ENCODE results near the gene MBD4. TPM values are rescaled to one million over a fixed set of nuclear protein-coding genes. Genes with fewer than 3 reads are reported as not detected.
A peak's percentile ranks its signal among the peaks of the same experiment; 100 is the strongest.
"Not testable (repeated sequence)": the region's sequence is repeated elsewhere in the genome, so short reads cannot be mapped to it uniquely, and the experiment has no call there.

The MBD4 gene
- 10 to 100 TPM; 50.1 to 50.6 TPM for total RNA-seq

DNA sequence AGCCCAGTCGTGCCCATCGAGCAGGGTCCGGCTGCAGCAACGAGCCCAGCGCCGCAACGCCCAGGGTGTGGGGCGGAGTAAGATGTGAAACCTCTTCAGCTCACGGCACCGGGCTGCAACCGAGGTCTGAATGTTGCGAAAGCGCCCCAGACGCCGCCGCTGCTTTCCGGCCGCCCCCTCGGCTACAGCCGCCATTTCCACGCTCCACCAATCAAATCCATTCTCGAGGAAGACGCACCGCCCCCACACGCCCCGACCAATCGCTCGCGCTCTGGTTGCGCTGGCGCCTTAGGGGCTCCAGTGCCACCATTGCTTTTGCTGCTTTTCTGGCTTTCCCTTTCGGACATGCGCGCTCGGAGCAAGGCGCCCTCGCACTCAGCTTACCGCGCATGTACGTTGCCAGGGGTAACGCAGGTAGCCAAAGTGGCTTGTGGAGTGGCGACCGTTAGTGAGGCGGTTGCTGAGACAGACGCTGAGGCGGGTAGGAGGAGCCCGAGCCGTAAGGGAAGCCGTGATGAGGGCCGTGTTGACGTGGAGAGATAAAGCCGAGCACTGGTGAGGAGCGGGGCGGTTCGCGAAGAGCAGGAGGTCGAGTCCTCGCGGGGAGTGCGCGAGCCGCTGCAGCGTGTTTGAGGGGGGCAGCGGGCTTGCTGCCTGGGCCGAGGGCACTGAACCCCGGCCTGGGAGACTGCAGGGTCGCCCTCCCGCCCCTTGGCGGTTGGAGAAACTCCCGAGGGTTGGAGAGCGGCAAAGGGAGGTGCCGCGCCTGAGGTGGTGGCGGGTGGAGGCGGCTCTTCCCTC is at the start of gene MBD4, which contains the start of gene IFT122:
Gene MBD4, minus strand, starts transcription at position 132 of the 801 bp plus-strand sequence. Its CDS starts 115 bp downstream, at position 17.
Gene IFT122, plus strand, starts transcription at position 408 of the 801 bp plus-strand sequence. Its CDS starts 107 bp downstream, at position 515.
- no peaks in the 10 kb centered on the region for H3K9me3 Mint-ChIP-seq (ENCODE audit: insufficient read depth)
- peak within 1 kb of the TSS; percentile 91 for H3K27ac Mint-ChIP-seq
- H3K4me1 Mint-ChIP-seq (ENCODE audit: low read depth), result peaks cover 62% of the 10 kb centered on the region
- peak; percentile 92 for ATAC-seq
- H3K36me3 Mint-ChIP-seq (ENCODE audit: low read depth), result peaks cover 40% of the 10 kb centered on the region
- H3K27me3 Mint-ChIP-seq (ENCODE audit: low read depth), result no peaks in the 10 kb centered on the region
- ChIA-PET POLR2A (interaction anchor here (0.5 to 5.2 kb wide), 22 partner anchors 9 to 620 kb away, joined by 3 to 51 read pairs (median 4); partner anchors contain the start of genes EFCAB12 and RAB43), CTCF (interaction anchor here (1.0 to 2.8 kb wide), 6 partner anchors 11 to 387 kb away, joined by 3 to 15 read pairs (median 8); partner anchors contain the start of gene EFCAB12)
- DNase-seq, result peak; percentile 100
- H3K4me3 Mint-ChIP-seq, result peak within 1 kb of the TSS; percentile 98

DNA sequence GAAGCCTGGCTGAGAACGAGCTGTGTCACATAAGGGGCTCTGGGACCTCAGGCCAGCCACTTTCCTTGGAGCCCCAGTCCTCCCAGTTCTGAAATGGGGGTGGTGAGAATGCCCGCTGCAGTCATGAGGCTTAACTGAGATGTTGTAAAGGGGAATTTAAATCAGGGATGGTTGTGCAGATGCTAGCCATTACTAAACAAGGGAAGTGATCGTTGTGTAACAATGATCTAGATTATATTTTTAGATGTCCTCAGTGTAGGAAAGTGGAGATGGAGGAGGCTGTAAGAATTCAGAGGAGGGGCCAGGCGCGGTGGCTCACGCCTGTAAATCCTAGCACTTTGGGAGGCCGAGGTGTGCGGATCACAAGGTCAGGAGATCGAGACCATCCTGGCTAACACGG is 49.5 kb upstream of the MBD4 start:
- H3K36me3 Mint-ChIP-seq (ENCODE audit: low read depth); DNase-seq; H3K4me3 Mint-ChIP-seq; ATAC-seq; H3K9me3 Mint-ChIP-seq (ENCODE audit: insufficient read depth); H3K27ac Mint-ChIP-seq; H3K27me3 Mint-ChIP-seq (ENCODE audit: low read depth); H3K4me1 Mint-ChIP-seq (ENCODE audit: low read depth); POLR2A ChIA-PET: not testable (repeated sequence)
- CTCF ChIA-PET, result interaction anchor here (1.6 to 1.7 kb wide), 2 partner anchors 105 to 338 kb away, joined by 7 to 8 read pairs; no protein-coding TSS in a partner anchor

DNA sequence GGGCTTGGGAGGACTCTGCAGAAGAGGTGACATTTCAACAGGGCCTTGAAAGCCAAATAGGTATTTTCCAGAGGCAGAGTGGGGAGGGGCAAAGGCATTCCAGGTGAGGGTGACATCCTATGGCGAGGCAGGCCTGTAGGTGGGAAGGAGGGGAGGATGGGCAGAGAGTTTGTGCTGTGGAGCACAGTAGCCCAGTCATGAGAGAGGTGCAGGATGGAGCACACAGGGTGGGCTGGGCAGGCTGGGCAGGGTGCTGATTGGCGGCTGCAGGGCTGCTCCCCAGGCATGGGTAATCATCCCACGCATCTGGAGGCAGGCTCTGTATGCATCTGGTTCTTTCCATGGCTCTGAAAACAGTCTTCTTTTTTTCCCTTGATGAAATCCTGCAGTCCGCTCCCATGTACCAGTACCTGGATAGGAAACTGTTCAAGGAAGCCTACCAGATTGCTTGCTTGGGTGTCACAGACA is 48.2 kb upstream of the MBD4 start:
- CTCF ChIA-PET; H3K27ac Mint-ChIP-seq; POLR2A ChIA-PET; H3K9me3 Mint-ChIP-seq (ENCODE audit: insufficient read depth); H3K4me1 Mint-ChIP-seq (ENCODE audit: low read depth); H3K36me3 Mint-ChIP-seq (ENCODE audit: low read depth); DNase-seq; ATAC-seq; H3K4me3 Mint-ChIP-seq; H3K27me3 Mint-ChIP-seq (ENCODE audit: low read depth): not testable (repeated sequence)

DNA sequence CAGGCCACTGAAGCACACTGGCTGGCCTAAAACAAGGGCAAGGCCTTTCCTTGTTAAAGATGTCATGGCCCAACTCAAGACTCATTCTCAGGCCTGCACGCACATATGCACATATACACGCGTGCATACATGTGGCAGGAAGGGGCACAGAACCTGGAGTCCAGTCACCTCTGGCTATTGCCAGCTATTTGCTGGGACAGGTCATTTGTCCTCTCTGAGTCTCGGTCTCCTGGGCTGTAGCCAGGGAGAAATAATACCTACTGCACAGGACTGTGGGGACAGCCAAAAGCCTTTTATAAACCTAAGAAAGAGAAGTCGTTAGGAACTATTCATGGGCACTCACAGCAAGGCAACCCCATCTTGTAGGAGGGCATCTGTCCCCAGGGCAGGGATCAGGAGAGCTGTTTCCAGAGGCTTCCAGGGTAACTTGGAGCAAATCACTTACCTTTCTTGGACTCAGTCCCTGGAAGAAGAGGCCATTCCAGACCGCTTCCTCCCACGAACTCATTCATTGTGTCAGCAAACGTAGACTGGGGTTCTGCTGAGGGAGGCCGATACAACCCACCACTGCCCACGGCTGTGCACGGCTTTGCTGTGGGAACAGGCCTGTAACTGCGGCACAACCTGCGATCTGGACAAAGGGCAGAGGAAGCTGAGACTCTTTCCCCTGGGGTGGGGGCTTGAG is 47.6 kb upstream of the MBD4 start:
- Mint-ChIP-seq H3K4me3 (no peak overlapping the region), H3K27ac (no peak overlapping the region), H3K36me3 (ENCODE audit: low read depth) (no peaks in the 10 kb centered on the region), H3K27me3 (ENCODE audit: low read depth) (no peaks in the 10 kb centered on the region), H3K9me3 (ENCODE audit: insufficient read depth) (no peaks in the 10 kb centered on the region), H3K4me1 (ENCODE audit: low read depth) (no peaks in the 10 kb centered on the region)
- ChIA-PET CTCF (no interaction called here), POLR2A (no interaction called here)
- no peak for ATAC-seq
- no peak for DNase-seq

DNA sequence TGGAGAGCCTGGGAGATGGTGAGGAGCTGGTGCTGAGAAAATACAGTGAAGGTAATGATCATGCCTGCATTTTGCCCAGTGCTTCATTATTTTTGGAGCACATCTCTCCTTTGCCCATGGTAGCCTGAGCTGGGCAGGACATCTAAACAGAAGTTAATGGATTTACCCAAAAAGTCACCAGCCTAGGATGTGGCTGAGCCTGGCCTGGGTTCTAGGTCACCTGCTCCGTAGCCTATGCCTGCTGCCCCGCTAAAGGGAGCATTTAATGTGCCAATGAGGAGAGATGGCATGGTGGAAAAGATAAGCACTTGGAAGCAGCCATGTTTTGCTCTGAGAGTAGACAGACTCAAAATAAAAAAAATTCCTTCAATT is 46.9 kb upstream of the MBD4 start:
- POLR2A ChIA-PET, result no interaction called here
- no peak for ATAC-seq
- H3K4me3 Mint-ChIP-seq, result no peak overlapping the region
- H3K27ac Mint-ChIP-seq, result no peak overlapping the region
- H3K36me3 Mint-ChIP-seq (ENCODE audit: low read depth), result peaks cover 5% of the 10 kb centered on the region
- H3K4me1 Mint-ChIP-seq (ENCODE audit: low read depth), result peaks cover 7% of the 10 kb centered on the region
- CTCF ChIA-PET, result no interaction called here
- no peaks in the 10 kb centered on the region for H3K9me3 Mint-ChIP-seq (ENCODE audit: insufficient read depth)
- DNase-seq, result no peak
- H3K27me3 Mint-ChIP-seq (ENCODE audit: low read depth), result no peaks in the 10 kb centered on the region

DNA sequence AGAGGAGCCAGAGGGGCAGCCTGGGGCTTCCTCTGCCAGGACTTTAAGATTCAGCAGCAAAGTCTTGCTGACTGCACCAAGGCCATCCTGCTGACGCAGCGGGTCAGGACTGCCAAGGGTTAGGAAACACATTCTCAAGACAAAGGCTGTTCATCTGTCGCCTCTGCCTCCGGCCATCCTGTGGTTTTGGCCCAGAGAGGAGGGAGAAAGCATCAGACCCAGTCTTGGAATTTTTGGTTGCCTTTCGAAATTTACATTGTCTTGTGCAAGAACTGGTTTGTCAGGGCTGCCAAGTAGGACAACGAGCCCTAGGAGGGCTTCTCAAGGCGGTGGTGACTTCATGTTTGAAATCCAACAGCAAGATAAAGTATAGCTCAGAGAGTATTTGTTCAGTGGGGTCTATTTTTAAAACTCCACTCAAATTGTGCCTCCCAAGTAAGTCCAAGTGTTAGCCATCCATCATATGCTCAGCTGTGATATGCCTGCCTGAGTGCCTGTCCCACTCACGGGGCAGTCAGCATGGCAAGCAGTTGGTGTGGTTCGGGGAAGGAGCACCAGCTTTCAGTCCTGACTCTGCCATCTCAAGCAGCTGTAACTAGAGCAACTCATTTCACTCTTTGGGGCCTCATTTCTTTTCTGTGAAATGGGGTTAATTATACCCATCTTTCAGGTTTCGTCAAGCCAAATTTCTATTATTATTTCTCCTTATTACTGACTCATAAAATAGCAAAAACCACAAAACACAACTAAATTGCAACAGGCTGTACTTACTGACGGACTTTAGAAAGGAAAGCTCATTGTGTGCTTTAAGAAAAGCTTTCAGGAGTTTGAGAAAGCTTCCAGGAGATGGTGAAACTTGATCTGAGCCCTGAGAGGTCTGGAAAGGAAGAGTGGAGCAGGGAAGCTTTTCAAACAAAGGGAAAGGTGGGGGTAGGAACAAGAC is 46.2 kb upstream of the MBD4 start:
- no peak for DNase-seq
- Mint-ChIP-seq H3K36me3 (ENCODE audit: low read depth) (peaks cover 5% of the 10 kb centered on the region), H3K9me3 (ENCODE audit: insufficient read depth) (no peaks in the 10 kb centered on the region), H3K4me1 (ENCODE audit: low read depth) (peaks cover 8% of the 10 kb centered on the region), H3K4me3 (no peak overlapping the region), H3K27me3 (ENCODE audit: low read depth) (no peaks in the 10 kb centered on the region), H3K27ac (no peak overlapping the region)
- no peak for ATAC-seq
- POLR2A ChIA-PET, result no interaction called here
- CTCF ChIA-PET, result interaction anchor here (1.2 kb wide), 1 partner anchor 11 kb away, joined by 3 read pairs; no protein-coding TSS in a partner anchor

DNA sequence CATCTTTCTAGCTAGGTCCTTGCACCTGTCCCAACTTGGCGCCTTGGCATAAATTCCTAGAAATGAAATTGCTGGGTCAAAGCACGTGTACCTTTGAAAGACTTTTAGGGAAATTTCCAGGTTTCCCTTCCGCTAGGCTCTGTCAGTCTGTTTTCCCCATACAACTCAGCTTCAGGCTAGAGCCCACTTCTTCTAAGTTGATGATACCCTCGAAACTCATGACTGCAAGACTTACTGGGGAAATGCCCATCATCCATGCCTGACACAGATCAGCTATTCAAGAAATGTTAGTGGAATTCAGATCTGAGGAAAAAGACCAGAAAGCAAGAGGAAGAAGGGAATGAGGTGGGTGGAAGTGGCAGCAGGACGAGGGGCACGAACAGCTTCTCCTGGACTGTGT is 45.4 kb upstream of the MBD4 start:
- H3K27ac Mint-ChIP-seq, POLR2A ChIA-PET: not testable (repeated sequence)
- CTCF ChIA-PET, result interaction anchor here (1.2 kb wide), 1 partner anchor 12 kb away, joined by 3 read pairs; no protein-coding TSS in a partner anchor

DNA sequence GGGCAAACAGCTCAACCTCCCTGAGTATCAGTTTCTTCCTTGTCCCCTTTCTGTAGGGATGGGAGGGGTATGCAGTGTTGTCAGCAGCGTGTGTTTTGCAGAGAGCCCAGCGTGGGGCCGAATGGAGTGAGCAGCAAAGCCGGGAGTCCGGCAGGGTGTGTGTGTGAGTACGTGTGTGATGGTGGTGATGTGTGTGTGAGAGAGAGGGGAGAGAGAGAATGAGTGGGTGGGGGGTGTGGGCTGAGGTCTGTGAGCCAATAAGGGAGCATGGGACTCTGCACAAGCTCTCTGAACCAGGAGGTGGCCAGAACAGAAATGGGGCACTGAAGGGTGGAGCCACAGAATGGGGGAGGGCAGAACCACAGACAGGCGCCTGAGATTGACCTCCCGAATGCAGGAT is 44.1 kb upstream of the MBD4 start:
- POLR2A ChIA-PET, result no interaction called here
- CTCF ChIA-PET, result interaction anchor here (0.7 kb wide), 1 partner anchor 84 kb away, joined by 3 read pairs; no protein-coding TSS in a partner anchor
- H3K9me3 Mint-ChIP-seq (ENCODE audit: insufficient read depth), result no peaks in the 10 kb centered on the region
- no peak for DNase-seq
- no peaks in the 10 kb centered on the region for H3K27me3 Mint-ChIP-seq (ENCODE audit: low read depth)
- H3K4me3 Mint-ChIP-seq, result no peak overlapping the region
- no peak overlapping the region for H3K27ac Mint-ChIP-seq
- peaks cover 8% of the 10 kb centered on the region for H3K36me3 Mint-ChIP-seq (ENCODE audit: low read depth)
- peaks cover 8% of the 10 kb centered on the region for H3K4me1 Mint-ChIP-seq (ENCODE audit: low read depth)
- ATAC-seq, result no peak

More for the DNA sequence above, 45.4 kb upstream of the MBD4 start:
- not testable (repeated sequence) for H3K4me1 Mint-ChIP-seq (ENCODE audit: low read depth); ATAC-seq; DNase-seq; H3K9me3 Mint-ChIP-seq (ENCODE audit: insufficient read depth); H3K27me3 Mint-ChIP-seq (ENCODE audit: low read depth); H3K36me3 Mint-ChIP-seq (ENCODE audit: low read depth); H3K4me3 Mint-ChIP-seq

DNA sequence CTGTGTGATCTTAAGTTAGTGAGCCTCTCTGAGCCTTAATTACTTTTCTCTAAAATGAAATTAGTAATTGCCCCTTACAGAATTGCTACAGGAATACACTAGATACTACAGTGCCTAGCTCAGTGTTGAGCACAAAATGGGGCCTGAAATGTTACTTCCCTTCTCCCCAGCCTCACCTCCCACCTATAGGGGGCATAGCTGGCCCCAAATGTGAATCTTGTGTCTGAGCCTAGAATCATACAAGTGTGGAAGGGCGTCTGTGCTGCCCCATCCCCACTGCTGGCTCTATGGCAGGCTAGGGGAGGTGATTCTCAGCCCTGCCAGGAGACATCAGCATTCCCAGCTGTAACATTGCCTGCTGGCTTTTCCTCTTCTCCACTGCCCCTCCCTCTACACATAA is 43.0 kb upstream of the MBD4 start:
- no peak for ATAC-seq
- no peaks in the 10 kb centered on the region for H3K27me3 Mint-ChIP-seq (ENCODE audit: low read depth)
- no peaks in the 10 kb centered on the region for H3K9me3 Mint-ChIP-seq (ENCODE audit: insufficient read depth)
- POLR2A ChIA-PET, result interaction anchor here (0.7 kb wide), 1 partner anchor 10 kb away, joined by 3 read pairs; no protein-coding TSS in a partner anchor
- H3K36me3 Mint-ChIP-seq (ENCODE audit: low read depth), result peaks cover 11% of the 10 kb centered on the region
- H3K4me3 Mint-ChIP-seq, result no peak overlapping the region
- CTCF ChIA-PET, result interaction anchor here (1.4 kb wide), 1 partner anchor 29 kb away, joined by 3 read pairs; no protein-coding TSS in a partner anchor
- no peak for DNase-seq
- peaks cover 8% of the 10 kb centered on the region for H3K4me1 Mint-ChIP-seq (ENCODE audit: low read depth)
- H3K27ac Mint-ChIP-seq, result no peak overlapping the region

DNA sequence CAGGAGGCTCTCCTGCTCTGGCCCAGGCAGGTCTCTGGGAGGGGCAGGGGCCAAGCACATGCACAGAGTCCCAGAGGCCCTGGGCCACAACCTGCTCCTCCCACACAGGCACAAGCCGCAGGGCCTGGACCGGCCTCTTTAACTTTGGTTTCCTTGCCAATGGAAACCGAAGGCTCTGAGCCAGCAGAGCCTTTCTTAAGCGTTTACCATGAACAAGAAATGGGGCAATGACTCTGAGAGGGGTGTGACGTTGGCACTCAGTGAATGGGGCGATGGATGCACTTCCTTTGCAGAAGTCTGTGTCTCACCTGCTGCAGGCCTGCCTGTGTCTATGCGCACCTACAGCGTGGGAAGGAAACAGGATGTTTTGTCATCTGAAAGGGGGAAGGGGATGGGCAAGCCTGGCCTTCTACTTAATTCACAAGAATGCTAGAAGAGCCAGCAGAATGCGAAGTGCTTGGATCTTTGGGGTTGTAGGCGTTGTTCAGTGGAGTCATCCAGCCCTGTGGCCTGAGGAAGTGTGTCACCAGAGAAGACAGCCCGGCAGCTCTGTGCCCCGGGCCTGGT is 42.1 kb upstream of the MBD4 start:
- H3K27ac Mint-ChIP-seq, result peak overlapping the region; percentile 48
- DNase-seq, result peak; percentile 29
- ChIA-PET POLR2A (no interaction called here), CTCF (interaction anchor here (1.2 to 2.7 kb wide), 3 partner anchors 9 to 30 kb away, joined by 3 to 15 read pairs (median 3); no protein-coding TSS in a partner anchor)
- peak; percentile 39 for ATAC-seq
- no peaks in the 10 kb centered on the region for H3K27me3 Mint-ChIP-seq (ENCODE audit: low read depth)
- H3K36me3 Mint-ChIP-seq (ENCODE audit: low read depth), result peaks cover 11% of the 10 kb centered on the region
- no peak overlapping the region for H3K4me3 Mint-ChIP-seq
- peaks cover 8% of the 10 kb centered on the region for H3K4me1 Mint-ChIP-seq (ENCODE audit: low read depth)
- no peaks in the 10 kb centered on the region for H3K9me3 Mint-ChIP-seq (ENCODE audit: insufficient read depth)
